Karpas-422 (cell line): Measurements from ENCODE around the gene TM9SF3. TPM values are rescaled to one million over a fixed set of nuclear protein-coding genes. Genes with fewer than 3 reads are reported as not detected.
"Not testable (repeated sequence)": the region's sequence is repeated elsewhere in the genome, so short reads cannot be mapped to it uniquely, and the experiment has no call there.

Experiments
- DNase-seq: peaks from one replicate; pipeline ENCODE4 v3.0.0-alpha.2; 2015
- H2AFZ ChIP-seq: fragments of 200-600 bp; sonication (generic); 2 replicates; pipeline ENCODE4 v1.6.1; 2014; ENCODE audit warnings: antibody characterized with exemption, low read length, mixed read lengths
- H3K27ac ChIP-seq: fragments of 200-600 bp; sonication (generic); 2 replicates; pipeline ENCODE4 v1.5.1; 2014; ENCODE audit warnings: mild to moderate bottlenecking, low read length, moderate library complexity
- H3K27me3 ChIP-seq: fragments of 200-600 bp; sonication (generic); 2 replicates; pipeline ENCODE4 v1.6.1; 2014; ENCODE audit warnings: low read length, mixed read lengths
- H3K36me3 ChIP-seq: fragments of 200-600 bp; sonication (generic); 2 replicates; pipeline ENCODE4 v1.6.1; 2014; ENCODE audit warnings: low read length, mixed read lengths; ENCODE audit not compliant: insufficient read depth
- H3K4me1 ChIP-seq: fragments of 200-600 bp; sonication (generic); 2 replicates; pipeline ENCODE4 v1.6.1; 2014; ENCODE audit warnings: mild to moderate bottlenecking, low read length, mixed read lengths
- H3K4me2 ChIP-seq: fragments of 200-600 bp; sonication (generic); 2 replicates; pipeline ENCODE4 v1.6.1; 2014; ENCODE audit warnings: low read length, low read depth, mild to moderate bottlenecking; ENCODE audit not compliant: poor library complexity, severe bottlenecking
- H3K4me3 ChIP-seq: fragments of 200-600 bp; sonication (generic); 2 replicates; pipeline ENCODE4 v1.5.1; 2014; ENCODE audit warnings: mild to moderate bottlenecking, antibody characterized with exemption, low read length, mixed read lengths
- H3K79me2 ChIP-seq: fragments of 200-600 bp; sonication (generic); 2 replicates; pipeline ENCODE4 v1.6.1; 2014; ENCODE audit warnings: mild to moderate bottlenecking, low read length, mixed read lengths
- H3K9ac ChIP-seq: fragments of 200-600 bp; sonication (generic); 2 replicates; pipeline ENCODE4 v1.6.0; 2014; ENCODE audit warnings: low read length
- H3K9me2 ChIP-seq: fragments of 200-600 bp; sonication (generic), shearing (Covaris generic); replicated peaks from 2 replicates; pipeline ENCODE4 v1.6.0; 2014; ENCODE audit warnings: mild to moderate bottlenecking, low read length, moderate library complexity; ENCODE audit not compliant: insufficient read depth
- H3K9me3 ChIP-seq: fragments of 300-700, 200-600 bp; sonication (generic); 2 replicates; pipeline ENCODE4 v1.6.1; 2014; ENCODE audit warnings: low read length, mixed read lengths
- H4K20me1 ChIP-seq: fragments of 200-600 bp; sonication (generic); 2 replicates; pipeline ENCODE4 v1.6.1; 2014; ENCODE audit warnings: mild to moderate bottlenecking, antibody characterized with exemption, low read length, low read depth; ENCODE audit not compliant: insufficient read depth
- total RNA-seq: library from RNA; depleted of rRNA; stranded (reverse); fragments of >200 nt; shearing (Covaris generic); gene quantifications from 2 replicates; pipeline ENCODE4 v1.2.3, GENCODE V29; 2014; ENCODE audit warnings: low replicate concordance

The TM9SF3 gene
- total RNA-seq, 1 experiment from 2014 or later = 32.5 TPM

GRCh38 chr10:96584035-96584434 lies 2.8 kb downstream of the TM9SF3 start:
- Histone ChIP-seq H3K27me3 (no peaks in the 10 kb centered on the region), H4K20me1 (peaks cover 23% of the 10 kb centered on the region), H3K27ac (no peak overlapping the region), H3K9ac (no peak overlapping the region), H3K4me2 (peak overlapping the region; percentile 86), H3K79me2 (peaks cover 74% of the 10 kb centered on the region), H3K9me2 (no peaks in the 10 kb centered on the region), H3K4me3 (no peak overlapping the region), H3K9me3 (no peaks in the 10 kb centered on the region), H3K4me1 (peaks cover 32% of the 10 kb centered on the region), H2AFZ (no peak overlapping the region), H3K36me3 (no peaks in the 10 kb centered on the region)
- no peak for DNase-seq

GRCh38 chr10:96579133-96579532 lies 7.7 kb downstream of the TM9SF3 start:
- Histone ChIP-seq H3K79me2 (peaks cover 97% of the 10 kb centered on the region), H3K27ac (no peak overlapping the region), H3K9me2 (no peaks in the 10 kb centered on the region), H2AFZ (no peak overlapping the region), H3K4me1 (peaks cover 5% of the 10 kb centered on the region), H3K27me3 (no peaks in the 10 kb centered on the region), H3K4me2 (no peak overlapping the region), H3K4me3 (no peak overlapping the region), H3K9me3 (no peaks in the 10 kb centered on the region), H4K20me1 (peaks cover 23% of the 10 kb centered on the region), H3K36me3 (peaks cover 14% of the 10 kb centered on the region), H3K9ac (no peak overlapping the region)
- no peak for DNase-seq

- Histone ChIP-seq H3K36me3 (peaks cover 14% of the 10 kb centered on the region), H3K9me3 (no peaks in the 10 kb centered on the region), H4K20me1 (peaks cover 23% of the 10 kb centered on the region), H3K27me3 (no peaks in the 10 kb centered on the region), H2AFZ (no peak overlapping the region), H3K4me3 (no peak overlapping the region), H3K79me2 (peaks cover 95% of the 10 kb centered on the region), H3K4me1 (peaks cover 5% of the 10 kb centered on the region), H3K4me2 (no peak overlapping the region), H3K9ac (no peak overlapping the region), H3K9me2 (no peaks in the 10 kb centered on the region), H3K27ac (no peak overlapping the region)
- no peak for DNase-seq
Measured at GRCh38 chr10:96578633-96579032, 8.2 kb downstream of the TM9SF3 start.

GRCh38 chr10:96578022-96578421 lies 8.8 kb downstream of the TM9SF3 start:
- no peaks in the 10 kb centered on the region for H3K27me3 ChIP-seq
- H3K9ac ChIP-seq = no peak overlapping the region
- H3K9me2 ChIP-seq = no peaks in the 10 kb centered on the region
- no peaks in the 10 kb centered on the region for H3K9me3 ChIP-seq
- no peak overlapping the region for H2AFZ ChIP-seq
- no peak for DNase-seq
- H4K20me1 ChIP-seq = peaks cover 17% of the 10 kb centered on the region
- peaks cover 95% of the 10 kb centered on the region for H3K79me2 ChIP-seq
- H3K36me3 ChIP-seq = peaks cover 14% of the 10 kb centered on the region
- no peak overlapping the region for H3K4me3 ChIP-seq
- peaks cover 5% of the 10 kb centered on the region for H3K4me1 ChIP-seq
- H3K4me2 ChIP-seq = no peak overlapping the region
- H3K27ac ChIP-seq = no peak overlapping the region

- Histone ChIP-seq H2AFZ (no peak overlapping the region), H4K20me1 (peaks cover 14% of the 10 kb centered on the region), H3K9ac (no peak overlapping the region), H3K4me1 (peaks cover 3% of the 10 kb centered on the region; the same call in 1 of the 2 replicates), H3K4me2 (no peak overlapping the region), H3K27me3 (no peaks in the 10 kb centered on the region), H3K79me2 (peaks cover 95% of the 10 kb centered on the region), H3K36me3 (peaks cover 14% of the 10 kb centered on the region), H3K4me3 (no peak overlapping the region), H3K27ac (no peak overlapping the region), H3K9me2 (no peaks in the 10 kb centered on the region), H3K9me3 (no peaks in the 10 kb centered on the region)
- no peak for DNase-seq
Measured at GRCh38 chr10:96577069-96577468, 9.7 kb downstream of the TM9SF3 start.

GRCh38 chr10:96576277-96576980 lies 10.4 kb downstream of the TM9SF3 start:
- Histone ChIP-seq H3K27me3 (no peaks in the 10 kb centered on the region), H3K9me3 (no peaks in the 10 kb centered on the region), H4K20me1 (peaks cover 7% of the 10 kb centered on the region), H3K9me2 (no peaks in the 10 kb centered on the region), H3K4me3 (no peak overlapping the region), H3K9ac (no peak overlapping the region), H3K4me2 (no peak overlapping the region), H3K36me3 (peaks cover 14% of the 10 kb centered on the region), H3K27ac (no peak overlapping the region), H2AFZ (no peak overlapping the region), H3K4me1 (no peaks in the 10 kb centered on the region; the same call in 1 of the 2 replicates), H3K79me2 (peaks cover 95% of the 10 kb centered on the region)
- DNase-seq = no peak

GRCh38 chr10:96574564-96574963 lies 12.2 kb downstream of the TM9SF3 start:
- H2AFZ ChIP-seq, H4K20me1 ChIP-seq: not testable (repeated sequence)
- peaks cover 14% of the 10 kb centered on the region for H3K36me3 ChIP-seq

GRCh38 chr10:96573036-96573435 lies 13.8 kb downstream of the TM9SF3 start:
- no peak overlapping the region for H3K4me2 ChIP-seq
- H3K4me1 ChIP-seq = no peaks in the 10 kb centered on the region
- peaks cover 96% of the 10 kb centered on the region for H3K79me2 ChIP-seq
- H3K27me3 ChIP-seq = no peaks in the 10 kb centered on the region
- no peak overlapping the region for H2AFZ ChIP-seq
- no peak overlapping the region for H3K9ac ChIP-seq
- no peak overlapping the region for H3K4me3 ChIP-seq
- peaks cover 14% of the 10 kb centered on the region for H3K36me3 ChIP-seq
- no peaks in the 10 kb centered on the region for H3K9me3 ChIP-seq
- H3K9me2 ChIP-seq = no peaks in the 10 kb centered on the region
- H3K27ac ChIP-seq = no peak overlapping the region
- no peak for DNase-seq
- H4K20me1 ChIP-seq = no peaks in the 10 kb centered on the region

More at GRCh38 chr10:96574564-96574963, 12.2 kb downstream of the TM9SF3 start:
- not testable (repeated sequence) for H3K27ac ChIP-seq, H3K27me3 ChIP-seq, H3K9me3 ChIP-seq, H3K9me2 ChIP-seq, H3K4me3 ChIP-seq, H3K9ac ChIP-seq, H3K4me2 ChIP-seq, H3K4me1 ChIP-seq, DNase-seq
- H3K79me2 ChIP-seq = peaks cover 96% of the 10 kb centered on the region
